GM10266 (cell line): ENCODE measurements around the gene TMCO6.
"Not testable (repeated sequence)": the region's sequence is repeated elsewhere in the genome, so short reads cannot be mapped to it uniquely, and the experiment has no call there.

Experiments
- DNase-seq: peaks from one replicate; pipeline ENCODE4 v3.0.0; 2012; ENCODE audit errors: extremely low spot score
- CTCF ChIP-seq: IDR thresholded peaks from 2 replicates; pipeline ENCODE4 v1.5.1; 2012; ENCODE audit warnings: mild to moderate bottlenecking, low read depth; ENCODE audit not compliant: control insufficient read depth, insufficient read depth; ENCODE audit errors: missing control alignments

TMCO6 gene

GRCh38 chr5:140635291-140636257 is 3.7 kb upstream of the TMCO6 start:
- DNase-seq = no peak

DNA sequence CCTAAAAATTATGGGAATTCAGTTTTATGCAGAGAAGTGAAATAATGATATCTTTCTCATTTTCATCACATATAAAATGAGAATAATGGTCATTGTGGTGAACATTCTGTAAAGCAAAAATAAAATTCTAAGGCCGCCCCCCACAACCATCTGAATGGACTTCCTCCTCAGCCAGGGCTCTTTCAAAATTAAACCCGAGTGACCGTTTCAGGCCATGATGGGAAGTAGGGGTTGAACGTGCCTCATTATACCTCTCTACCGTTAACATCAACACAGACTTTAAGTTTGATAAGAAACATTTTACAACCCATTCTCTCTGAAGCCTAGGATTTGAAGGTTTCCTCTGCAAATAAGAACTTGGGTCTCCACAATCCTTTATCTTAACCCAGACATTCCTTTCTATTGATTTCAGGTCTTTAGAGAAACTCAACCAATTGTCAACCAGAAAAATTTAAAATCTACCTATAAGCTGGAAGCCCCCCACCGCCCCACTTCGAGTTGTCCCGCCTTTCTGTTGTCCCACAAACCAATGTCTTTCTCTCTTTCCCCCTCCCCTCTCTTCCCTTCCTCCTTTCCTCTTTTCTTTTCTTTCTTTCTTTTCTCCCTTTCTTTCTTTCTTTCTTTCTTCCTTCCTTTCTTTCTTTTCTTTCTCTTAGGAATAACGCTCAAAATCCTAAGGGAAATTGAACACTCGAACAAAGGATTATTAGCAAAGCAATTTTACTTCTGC is 1.7 kb upstream of the TMCO6 start:
- TF ChIP-seq CTCF = no peak
- DNase-seq = no peak

More at GRCh38 chr5:140635291-140636257, 3.7 kb upstream of the TMCO6 start:
- no peak for TF ChIP-seq CTCF

DNA sequence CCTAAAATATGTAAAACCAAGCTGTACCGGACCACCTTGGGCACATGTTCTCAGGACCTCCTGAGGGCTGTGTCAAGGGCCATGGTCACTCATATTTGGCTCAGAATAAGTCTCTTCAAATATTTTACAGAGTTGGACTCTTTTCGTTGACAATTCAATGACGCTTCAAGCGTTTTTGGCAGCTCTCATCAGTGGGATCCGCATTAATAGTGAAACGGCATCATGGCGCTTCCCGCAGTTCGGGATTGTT is 428 bp upstream of the TMCO6 start:
- not testable (repeated sequence) for DNase-seq

GRCh38 chr5:140641716-140642115 is 2.5 kb downstream of the TMCO6 start:
- no peak for DNase-seq
- TF ChIP-seq CTCF = no peak

- DNase-seq = no peak
Observed at GRCh38 chr5:140642718-140643117, 3.5 kb downstream of the TMCO6 start.

GRCh38 chr5:140647042-140647419 is 7.8 kb downstream of the TMCO6 start:
- DNase-seq = peak; percentile 35
- no peak for TF ChIP-seq CTCF

More at GRCh38 chr5:140642718-140643117, 3.5 kb downstream of the TMCO6 start:
- TF ChIP-seq CTCF = no peak

GRCh38 chr5:140658870-140659269 is 19.6 kb downstream of the TMCO6 start:
- no peak for TF ChIP-seq CTCF
- DNase-seq = no peak

DNA sequence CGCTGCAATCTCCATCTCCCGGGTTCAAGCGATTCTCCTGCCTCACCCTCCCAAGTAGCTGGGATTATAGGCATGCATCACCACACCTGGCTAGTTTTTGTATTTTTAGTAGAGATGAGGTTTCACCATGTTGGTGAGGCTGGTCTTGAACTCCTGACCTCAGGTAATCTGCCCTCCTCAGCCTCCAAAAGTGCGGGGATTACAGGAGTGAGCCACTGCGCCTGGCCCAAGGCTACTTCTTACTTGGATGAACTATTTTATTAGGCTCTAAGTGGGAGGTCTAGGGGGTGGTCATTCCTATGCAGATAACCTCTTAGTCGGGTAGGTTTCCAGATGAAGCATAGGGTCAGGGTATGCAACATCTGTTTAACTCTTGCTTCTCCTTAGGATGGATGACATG is 21.1 kb downstream of the TMCO6 start:
- DNase-seq = not testable (repeated sequence)
